GM15510 (cell line): Measurements from ENCODE around the gene RAC2.

ENCODE experiments used
- POLR2A ChIP-seq: IDR thresholded peaks from 3 replicates; pipeline ENCODE4 v1.6.1; 2011; ENCODE audit warnings: borderline replicate concordance; ENCODE audit not compliant: insufficient read length; ENCODE audit errors: extremely low read depth

The RAC2 gene

DNA sequence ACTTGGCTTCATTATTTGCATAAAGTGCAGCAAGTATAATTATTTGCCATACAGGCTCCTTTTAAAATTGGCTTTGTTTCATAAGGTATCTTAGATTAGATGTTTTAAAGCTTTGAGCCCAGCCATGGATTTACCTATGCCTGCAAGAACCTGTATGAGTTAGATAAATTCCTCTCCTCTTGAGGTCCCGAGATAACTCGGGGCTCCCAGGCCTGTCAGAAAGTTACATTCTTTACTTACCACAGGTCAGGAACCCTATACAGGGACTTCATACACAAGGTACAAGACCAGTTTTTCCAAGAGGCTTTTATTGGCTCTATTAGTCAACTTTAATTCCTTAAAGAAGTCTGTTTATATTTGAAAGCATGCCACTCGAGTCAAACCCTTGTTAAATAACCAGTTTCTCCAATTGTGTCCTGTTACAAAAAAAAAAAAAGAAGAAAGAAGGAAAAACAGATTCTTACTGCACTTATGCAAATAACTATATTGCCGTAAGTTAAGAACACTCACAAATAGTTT, 53.7 kb downstream of the RAC2 start:
- no peak for TF ChIP-seq POLR2A

DNA sequence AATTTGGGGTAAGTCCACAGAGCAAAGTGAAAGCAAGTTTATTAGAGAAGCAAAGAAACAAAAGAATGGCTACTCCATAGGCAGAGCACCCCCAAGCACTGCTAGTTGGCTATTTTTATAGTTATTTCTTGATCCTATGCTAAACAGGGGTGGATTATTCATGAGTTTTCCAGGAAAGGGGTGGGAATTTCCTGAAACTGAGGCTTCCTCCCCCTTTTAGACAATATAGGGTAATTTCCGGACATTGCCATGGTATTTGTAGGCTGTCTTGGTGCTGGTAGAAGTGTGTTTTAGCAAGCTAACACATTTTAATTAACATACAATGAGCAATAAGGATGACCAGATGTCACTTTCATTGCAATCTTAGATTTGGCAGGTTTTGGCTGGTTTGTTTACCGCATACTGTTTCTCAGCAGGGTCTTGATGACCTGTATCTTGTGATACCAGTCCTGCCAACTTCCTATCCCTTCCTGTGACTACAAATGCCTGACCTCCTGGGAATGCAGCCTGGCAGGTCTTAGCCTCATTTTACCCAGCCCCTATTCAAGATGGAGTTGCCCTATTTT, 55.1 kb downstream of the RAC2 start:
- no peak for TF ChIP-seq POLR2A

DNA sequence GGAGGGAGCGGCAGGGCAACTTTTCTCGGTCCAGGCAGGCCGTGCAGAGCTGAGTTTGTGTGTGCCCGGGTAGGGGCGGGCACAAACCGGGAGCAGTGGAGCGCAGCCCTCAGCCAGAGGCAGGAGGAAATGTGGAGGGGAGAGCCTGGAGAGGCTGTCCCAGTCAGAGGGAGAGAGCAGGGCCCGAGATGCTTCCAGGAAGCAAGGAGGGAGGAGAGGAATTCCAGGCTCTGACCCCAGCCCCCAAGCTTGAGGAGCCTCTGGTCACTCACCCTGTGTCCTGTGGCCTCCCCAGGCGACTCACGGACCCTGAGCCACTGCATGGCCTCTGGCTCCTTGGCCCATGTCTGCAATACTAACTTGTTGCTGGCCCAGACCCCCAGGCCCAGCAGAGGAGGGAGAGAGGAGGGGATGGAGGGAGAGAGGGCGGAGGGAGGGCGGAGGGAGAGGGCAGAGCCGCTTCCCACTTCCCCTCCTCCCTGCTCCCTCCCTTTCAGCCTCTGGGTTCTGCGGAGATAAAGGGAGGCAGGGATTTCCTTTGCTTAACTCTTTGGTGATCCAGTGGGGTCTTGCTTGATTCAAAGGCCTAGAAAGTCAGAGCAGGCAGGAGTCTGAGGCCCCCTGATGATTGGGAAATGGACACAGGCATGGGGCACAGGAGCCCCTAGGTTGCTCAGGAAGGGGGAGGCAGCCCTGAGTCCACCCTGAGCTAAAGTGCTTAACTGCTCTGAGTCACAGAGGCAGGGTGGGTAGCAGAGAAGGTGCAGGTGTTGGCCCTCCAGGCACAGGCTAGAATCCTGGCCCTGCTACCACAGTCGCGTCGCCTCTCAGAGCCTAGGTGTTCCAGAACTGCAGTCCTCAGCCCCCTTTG, 55.9 kb downstream of the RAC2 start, which contains the start of gene C1QTNF6:
Gene C1QTNF6, minus strand, starts transcription at position 357 of the 871 bp plus-strand sequence. Its CDS starts 34 bp downstream, at position 323.
- no peak for TF ChIP-seq POLR2A

DNA sequence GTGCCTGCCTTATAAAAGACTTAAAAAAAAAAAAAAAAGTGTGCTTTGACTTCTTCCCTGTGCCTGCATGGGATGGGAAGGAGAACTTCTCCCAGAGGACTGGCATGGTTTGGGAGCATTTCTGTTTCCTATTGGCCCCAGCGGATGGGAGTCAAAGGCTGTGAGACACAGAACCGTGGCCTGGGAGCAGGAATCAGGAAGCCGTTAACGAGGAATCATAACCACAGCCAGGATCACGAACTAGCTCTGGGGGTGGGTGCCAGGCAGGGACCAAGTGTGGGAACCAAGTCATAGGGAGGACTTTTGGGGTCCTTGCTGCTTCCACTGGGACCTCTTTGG, 56.5 kb downstream of the RAC2 start:
- TF ChIP-seq POLR2A = no peak

DNA sequence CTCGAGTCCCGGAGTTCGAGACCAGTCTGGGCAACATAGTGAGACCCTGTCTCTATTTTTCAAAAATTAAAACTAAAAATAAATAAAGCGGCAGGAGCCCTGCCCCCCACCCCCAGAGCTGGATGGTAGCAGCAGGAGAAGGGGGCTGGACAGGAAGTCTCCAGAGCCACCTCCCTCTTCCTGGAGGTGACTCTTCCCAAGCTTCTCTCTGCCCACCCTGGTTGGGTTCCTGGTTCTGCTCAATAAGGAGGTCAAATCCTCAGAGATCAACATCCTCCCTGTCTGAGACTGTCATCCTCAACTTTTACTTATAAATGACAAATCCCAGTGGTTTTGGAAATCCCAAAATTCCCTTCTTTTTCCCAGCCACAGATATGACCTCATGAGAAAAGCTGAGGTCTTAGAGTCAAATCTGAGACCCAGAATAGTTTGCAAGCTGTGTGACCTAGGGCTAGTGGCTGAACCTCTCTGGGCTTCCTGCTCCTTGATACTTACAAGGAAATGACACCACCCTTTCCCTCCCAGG, 57.0 kb downstream of the RAC2 start:
- no peak for TF ChIP-seq POLR2A

DNA sequence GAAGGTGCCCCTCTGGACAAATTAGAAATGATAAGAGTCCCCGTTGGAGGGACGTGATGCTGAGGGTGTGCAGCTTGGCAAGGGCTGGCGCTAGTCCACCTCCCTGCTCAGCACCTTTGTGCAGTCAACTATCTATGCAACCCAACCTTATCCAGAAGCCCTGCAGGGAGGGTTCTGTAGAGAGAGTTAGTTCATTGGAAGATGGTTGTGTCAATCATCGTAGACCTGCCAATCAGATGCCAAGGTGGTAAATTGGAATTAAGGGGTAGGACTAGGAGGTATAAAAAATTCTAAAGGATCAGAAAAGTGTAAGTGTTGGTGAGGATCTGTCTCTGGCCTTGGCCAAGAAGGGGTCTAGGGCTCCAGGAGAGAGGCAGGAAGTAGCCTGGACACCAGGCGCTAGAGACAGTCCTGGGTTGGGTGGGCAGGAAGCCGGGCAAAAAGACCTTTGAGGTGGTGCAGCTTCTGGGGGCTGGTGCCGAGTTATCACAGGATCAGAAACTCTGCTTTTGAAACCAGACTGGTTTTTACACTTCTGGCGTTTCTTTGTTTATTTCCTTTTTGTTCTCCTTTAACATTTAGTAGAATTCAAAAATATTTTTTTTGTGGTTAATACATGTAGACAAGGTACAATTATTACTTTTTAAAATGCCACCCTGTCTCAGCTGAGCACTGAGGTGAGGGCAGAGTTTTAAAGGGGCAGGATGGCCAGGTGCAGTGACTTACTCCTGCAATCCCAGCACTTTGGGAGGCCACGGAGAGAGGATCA, 57.7 kb downstream of the RAC2 start:
- TF ChIP-seq POLR2A = no peak

DNA sequence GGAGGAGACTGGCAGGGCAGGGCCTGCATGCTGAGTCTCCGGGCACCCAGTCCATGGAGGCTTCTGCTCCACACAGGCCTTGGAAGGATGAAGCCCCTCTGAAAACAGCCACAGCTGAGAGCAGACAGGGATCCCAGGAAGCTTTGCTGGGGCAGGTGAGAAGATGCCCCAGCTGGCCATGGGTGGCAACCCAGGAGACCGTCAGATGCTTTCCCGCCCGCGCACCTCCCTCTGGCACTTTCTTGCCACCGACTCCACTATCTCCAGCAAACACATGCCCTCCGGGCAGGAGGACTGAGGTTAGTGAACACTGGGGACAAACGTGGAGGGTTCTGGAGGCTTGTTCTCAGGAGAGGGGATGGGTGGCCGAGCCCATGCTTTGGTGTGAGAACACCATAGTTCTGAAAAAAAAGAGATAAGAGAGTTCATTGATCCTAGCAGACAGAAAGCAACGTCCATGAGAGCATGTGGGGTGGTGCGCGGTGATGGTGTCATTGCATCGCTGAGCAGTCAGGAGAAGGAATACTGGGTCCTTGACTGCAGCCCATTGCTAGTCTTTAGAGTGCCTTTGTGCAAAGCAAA, 58.3 kb downstream of the RAC2 start:
- TF ChIP-seq POLR2A = no peak

DNA sequence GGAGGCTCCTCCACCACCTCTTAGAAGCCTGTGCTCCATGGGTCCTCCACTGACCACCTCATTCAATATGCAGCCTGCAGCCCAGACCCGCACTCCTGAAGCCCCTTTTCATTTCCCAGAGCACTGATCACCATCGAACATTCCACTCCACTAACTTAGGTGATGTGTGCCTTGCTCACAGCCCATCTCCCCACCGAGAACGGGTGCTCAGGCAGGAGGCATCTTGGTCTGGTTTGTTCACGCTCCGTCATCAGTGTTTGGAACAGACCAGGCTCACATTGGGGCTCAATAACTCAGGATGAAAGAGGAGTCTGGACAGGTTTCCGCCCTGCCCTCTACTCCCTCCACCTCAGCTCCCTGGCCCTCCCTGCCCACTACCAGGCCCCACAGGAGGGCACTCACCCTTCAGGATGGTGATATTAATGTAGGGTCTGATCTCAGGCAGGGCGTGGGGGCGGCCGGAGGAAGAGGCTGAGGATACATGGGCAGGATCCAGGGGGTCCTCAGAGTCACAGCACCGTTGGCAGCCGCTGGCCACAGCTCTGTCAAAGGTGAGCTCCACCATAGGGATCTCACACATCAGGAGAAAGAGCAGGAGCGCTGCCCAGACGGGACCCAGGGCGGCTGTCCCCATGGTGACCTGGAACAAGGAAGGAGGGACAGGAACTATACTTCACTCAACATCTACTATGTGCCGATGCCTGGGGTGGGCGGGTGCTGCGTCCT, 59.1 kb downstream of the RAC2 start:
- no peak for TF ChIP-seq POLR2A

DNA sequence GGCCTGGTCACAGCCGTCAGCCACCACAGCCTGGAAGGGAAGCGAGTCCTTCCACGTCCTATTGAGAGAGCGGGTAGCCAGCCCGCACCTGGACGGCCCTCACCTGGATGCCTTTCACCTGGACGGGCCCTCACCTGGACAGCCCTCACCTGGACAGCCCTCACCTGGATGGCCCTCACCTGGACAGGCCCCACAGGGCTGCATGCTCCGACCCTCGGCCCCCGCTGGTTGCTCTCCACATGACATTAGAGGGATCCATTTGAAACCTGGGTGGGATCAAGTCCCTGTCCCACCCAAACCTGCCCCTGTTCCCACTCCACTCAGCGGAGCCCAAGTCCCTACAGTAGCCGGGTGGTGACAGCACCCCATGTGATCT, 59.7 kb downstream of the RAC2 start:
- TF ChIP-seq POLR2A = no peak

DNA sequence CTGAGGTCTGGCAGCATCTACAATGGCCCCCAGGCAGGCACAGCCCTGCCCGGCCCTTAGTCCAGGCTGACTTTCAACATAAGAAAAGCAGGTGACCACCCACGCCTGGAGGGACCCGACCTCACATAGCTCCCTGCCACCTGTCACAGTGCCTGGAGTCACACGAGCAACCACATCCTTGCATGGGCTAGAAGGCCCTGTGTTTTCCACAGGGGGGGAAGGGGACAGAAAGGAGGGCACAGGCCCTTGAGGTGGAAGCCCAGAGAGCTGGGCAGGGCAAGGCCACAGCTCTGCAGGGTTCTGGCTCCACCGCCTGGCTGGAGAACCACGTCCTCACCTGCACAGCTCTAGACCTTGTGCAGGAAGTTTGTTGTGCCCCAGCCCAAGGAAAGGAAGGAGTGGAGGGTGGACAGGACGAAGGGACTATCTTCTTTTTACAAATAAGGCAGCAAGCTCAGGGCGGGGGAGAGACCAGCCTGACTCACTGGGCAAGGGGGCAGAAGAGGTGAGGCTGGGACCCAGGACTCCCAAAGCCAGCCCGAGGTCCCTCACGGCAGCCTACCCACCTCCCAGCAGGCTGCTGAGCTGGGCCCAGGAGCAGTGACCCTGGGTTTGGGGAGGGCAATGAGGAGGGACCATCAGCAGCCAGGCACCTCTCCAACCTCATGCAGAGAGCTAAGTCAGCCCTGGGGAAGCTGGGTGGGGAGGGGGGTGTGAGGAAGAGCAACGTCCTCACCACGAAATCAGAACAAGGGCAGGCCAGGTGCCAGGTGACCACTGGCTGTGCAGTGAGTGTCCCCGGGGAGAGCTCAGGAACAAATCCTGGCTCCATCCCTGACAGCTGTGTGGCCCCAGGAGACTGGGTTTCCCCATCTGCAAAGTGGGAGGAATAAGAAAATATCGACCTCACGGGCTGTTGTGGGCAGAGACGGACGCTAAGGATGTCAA, 60.4 kb downstream of the RAC2 start:
- TF ChIP-seq POLR2A = no peak

DNA sequence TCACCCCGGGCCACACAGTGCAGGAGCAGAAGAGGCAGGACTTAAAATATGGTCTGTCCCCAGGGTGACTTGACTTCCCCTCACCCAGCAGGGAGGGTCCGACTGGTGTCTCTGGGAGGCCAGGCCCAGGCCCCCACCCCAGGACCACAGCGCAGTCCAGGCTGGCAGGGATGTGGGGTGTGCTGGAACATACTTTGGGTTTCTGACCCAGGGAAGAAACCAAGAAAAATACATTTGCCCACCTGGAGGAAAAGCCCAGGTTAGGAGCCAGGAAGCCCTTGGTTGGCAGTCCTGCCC, 61.2 kb downstream of the RAC2 start:
- TF ChIP-seq POLR2A = no peak

DNA sequence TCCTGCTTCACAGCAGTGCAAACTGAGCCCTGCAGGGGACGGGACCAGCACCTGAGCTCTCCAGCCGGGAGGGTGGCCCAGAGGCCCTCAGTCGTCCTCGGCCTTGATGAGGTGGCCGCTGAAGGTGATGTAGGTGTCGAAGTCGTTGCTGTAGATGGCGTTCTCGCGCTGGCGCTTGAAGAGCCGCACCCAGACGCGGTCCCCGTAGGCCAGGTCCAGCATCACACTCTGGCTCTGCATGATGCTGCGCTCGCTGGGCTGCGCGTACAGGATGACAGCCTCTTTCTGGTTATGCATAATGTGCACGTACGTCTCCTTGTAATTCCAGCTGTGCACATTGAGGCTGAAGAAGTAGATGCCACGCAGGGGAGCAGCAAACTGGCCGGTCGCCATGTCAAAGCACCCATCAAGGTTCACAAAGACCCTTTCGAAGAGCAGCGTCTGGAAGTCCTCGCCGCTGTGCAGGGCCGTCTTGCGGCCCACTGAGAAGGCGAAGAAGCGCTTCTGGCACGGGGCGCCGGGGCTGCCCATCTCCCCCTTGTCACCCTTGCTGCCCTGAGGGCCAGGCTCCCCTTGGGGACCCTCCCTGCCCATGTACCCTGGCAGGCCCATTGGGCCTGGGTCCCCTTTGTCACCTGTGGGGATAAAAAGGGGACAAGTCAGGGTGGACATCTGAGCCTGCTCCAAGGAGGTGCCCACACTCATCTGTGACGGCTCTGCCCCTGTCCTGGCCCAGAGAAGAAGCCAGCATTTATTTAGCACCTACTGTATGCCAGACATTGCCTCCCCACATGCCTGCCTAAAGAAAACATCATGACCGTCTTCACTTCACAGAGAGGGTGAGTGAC, 61.7 kb downstream of the RAC2 start:
- no peak for TF ChIP-seq POLR2A
